COLO668 (cell line): Measurements from ENCODE around the gene CYP20A1.
"Not testable (repeated sequence)": the region's sequence is repeated elsewhere in the genome, so short reads cannot be mapped to it uniquely, and the experiment has no call there.

ENCODE experiments used
- DNase-seq: peaks from one replicate; lab custom pipeline; 2025; ENCODE audit not compliant: unreplicated experiment; lab: John Stamatoyannopoulos, UW

CYP20A1 gene, protein sequence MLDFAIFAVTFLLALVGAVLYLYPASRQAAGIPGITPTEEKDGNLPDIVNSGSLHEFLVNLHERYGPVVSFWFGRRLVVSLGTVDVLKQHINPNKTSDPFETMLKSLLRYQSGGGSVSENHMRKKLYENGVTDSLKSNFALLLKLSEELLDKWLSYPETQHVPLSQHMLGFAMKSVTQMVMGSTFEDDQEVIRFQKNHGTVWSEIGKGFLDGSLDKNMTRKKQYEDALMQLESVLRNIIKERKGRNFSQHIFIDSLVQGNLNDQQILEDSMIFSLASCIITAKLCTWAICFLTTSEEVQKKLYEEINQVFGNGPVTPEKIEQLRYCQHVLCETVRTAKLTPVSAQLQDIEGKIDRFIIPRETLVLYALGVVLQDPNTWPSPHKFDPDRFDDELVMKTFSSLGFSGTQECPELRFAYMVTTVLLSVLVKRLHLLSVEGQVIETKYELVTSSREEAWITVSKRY

DNA sequence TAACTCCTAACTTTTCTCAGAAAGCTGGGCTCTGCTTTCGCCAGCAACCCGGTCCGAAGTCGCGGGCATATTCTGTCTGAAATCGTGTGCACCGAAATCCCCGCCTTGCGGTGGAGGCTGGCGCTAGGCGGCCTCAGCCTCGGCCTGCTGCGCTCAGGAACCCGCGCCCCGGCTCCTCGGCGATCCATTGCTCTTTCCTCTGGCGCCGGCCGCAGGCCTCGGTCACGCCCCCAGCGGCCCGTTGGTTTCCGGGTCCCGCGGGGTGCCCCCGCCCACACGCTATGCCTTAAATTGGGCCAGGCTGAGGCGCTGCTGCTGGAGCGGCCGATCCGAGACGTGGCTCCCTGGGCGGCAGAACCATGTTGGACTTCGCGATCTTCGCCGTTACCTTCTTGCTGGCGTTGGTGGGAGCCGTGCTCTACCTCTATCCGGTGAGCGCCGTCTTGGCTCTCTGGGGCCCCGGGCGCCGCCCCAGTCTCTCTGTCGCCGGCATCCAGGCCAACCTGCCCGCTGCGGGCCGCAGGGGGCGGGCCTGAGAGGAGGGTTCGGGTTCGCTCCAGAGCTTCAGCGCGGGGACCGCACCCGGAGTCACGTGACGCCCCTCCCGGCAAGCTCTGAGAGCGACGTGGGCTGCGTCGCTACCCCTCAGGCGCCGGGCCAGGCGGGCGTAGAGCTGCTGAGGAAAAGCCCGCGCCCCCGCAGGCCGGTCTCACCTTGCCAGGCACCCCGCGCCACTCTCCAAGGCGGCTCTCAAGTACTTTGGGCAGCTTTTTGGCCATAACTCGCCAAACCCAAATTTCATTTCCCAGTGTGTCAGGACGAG, at the start of gene CYP20A1:
CYP20A1 (plus strand) TSS at position 315 of the 823 bp plus-strand sequence; CDS start at position 360, 45 bp downstream.
- peak; percentile 97 for DNase-seq

GRCh38 chr2:203190547-203190946, 48.3 kb upstream of the CYP20A1 start:
- DNase-seq, result not testable (repeated sequence)

GRCh38 chr2:203191026-203191425, 47.8 kb upstream of the CYP20A1 start:
- not testable (repeated sequence) for DNase-seq

DNA sequence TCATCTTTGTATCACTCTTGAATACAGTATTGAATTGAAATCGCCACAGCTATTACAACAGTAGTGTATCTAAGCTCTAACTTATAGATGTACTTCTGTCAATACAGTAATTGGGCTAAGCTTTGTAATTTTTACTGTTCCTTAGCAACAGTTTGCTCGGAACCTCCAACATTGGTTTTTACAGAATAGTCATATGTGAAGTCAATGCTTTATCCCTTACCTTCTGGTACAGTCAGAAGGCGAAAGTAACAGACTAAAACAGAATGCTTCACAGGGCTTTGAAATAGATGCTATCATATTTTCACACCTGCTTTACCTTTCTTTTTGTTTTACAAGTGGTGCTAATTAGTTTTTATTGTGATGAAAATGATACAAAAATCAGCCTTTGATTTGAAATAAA, 46.9 kb upstream of the CYP20A1 start:
- no peak for DNase-seq

DNA sequence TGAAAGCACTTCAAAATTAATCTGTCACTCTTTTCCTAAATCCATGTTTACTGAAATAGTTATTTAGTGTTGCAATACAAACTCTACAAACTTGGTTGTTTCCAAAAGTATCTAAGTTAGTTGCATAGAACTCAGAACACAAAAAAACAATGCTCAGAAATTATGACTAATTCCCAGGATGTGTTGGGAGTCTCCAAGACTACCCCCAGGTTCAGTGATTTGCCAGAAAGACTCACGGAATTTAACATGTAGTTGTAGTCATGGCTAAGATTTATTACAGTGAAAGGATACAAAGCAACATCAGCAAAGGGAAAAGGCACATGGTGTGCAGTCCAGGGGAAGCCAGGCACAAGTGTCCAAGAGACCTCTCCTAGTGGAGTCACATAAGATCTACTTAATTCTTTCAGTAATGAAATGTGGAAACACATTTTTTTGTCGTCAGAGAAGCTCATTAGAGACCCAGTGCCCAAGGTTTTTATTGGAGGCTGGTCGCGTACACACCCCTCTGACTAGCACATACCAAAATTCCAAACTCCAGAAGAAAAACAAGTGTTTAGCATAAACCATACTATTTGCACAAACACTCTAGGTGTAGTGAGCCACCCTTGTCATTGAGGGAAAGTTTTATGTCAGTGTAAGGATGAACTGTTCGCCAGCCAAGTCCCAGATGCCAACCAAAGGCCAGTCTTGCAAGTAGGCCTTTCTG, 43.3 kb upstream of the CYP20A1 start:
- DNase-seq, result no peak

- no peak for DNase-seq
Measured at GRCh38 chr2:203200866-203201265, 38.0 kb upstream of the CYP20A1 start.

- no peak for DNase-seq
Measured at GRCh38 chr2:203201426-203201825, 37.4 kb upstream of the CYP20A1 start.

DNA sequence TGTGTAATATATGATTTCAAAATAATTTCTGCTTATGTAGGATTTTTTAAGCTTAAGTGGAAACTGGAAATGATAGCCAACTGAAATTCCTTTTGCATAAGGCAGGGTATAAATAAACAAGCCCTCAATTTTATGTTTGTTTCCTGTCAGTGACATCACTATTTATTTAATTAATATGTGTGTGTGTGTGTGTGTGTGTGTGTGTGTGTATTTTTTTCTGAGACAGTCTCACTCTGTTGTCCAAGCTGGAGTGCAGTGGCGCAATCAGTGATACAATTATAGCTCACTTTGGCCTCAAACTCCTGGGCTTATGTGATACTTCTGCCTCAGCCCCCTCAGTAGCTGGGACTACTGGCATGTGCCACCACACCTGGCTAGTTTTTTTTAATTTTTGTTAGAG, 29.3 kb upstream of the CYP20A1 start:
- no peak for DNase-seq

DNA sequence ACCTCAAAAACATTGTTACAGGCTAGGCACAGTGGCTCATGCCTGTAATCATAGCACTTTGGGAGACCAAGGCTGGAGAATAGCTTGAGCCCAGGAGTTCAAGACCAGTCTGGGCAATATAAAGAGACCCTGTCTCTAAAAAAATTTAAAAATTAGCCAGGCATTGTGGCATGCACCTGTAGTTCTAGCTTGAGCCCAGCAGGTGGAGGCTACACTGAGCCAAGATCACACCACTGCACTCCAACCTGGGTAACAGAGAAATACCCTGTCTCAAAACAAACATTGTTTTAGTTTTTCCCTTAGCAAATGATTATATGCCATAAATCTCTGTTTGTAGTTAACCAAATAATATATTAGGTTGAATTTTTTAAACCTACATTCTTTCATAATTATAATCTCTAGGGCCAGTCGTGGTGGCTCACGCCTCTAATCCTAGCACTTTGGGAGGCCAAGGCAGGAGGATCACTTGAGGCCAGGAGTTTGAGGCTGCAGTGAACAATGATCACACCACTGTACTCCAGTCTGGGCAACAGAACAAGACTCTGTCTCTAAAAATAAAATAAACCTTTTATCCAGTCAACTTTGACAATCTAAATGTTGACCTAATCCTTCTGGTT, 13.3 kb upstream of the CYP20A1 start:
- DNase-seq, result peak; percentile 8

DNA sequence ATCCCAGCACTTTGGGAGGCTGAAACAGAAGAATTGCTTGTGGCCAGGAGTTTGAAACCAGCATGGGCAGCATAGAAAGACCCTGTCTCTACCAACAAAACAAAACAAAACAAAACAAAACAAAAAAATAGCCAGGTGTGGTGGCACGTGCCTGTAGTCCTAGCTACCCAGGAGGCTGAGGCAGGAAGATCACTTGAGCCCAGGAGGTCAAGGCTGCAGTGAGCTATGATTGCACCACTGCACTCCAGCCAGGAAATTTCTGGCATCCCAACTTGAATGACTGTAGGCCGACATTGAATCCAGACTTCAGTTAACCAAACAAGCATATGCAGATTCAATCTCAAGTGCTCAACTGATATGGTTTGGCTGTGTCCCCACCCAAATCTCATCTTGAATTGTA, 9.1 kb upstream of the CYP20A1 start:
- not testable (repeated sequence) for DNase-seq

DNA sequence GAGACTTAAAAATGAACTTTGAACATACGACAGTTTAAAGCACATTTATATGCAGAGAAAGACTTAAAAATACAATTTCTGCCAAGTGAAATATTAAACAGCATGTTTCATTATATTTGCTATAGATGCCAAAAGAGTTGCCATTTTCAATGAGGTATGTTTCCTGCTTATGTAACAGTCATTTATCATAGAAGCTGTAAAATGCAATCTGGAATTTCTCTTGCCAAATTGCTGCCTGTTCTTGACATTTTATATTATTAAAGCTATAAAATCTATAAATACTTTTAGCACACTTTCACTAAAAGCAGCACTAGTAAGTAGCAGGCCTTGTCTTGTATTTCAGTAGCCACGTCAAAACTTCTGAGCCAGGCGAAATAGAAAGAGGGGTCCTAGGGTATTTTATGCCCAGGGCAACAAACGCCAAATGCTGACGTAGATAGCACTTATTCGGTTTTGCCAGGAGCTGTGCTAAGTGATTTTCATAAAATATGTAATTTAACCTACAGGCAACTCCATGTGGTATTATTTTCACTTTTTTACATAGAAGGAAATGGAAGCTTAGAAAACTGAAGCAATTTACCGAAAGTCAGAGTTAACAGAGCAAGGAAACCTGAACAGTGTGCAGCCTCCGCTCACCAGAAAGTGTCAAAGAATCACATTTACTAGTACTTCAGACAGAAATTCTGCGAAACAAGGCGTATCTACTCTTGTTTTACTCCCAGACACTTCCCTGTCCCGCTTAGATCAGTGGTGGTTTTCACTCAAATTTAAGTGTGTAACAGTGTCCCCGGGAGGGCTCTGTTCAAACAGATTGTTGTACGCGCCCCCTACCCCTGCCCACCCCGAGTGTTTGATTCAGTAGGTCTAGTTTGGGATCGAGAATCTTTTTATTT, 1.2 kb upstream of the CYP20A1 start:
- no peak for DNase-seq

GRCh38 chr2:203238292-203238703, 520 bp upstream of the CYP20A1 start:
- DNase-seq, result no peak

GRCh38 chr2:203240491-203240890, 1.7 kb downstream of the CYP20A1 start:
- no peak for DNase-seq

DNA sequence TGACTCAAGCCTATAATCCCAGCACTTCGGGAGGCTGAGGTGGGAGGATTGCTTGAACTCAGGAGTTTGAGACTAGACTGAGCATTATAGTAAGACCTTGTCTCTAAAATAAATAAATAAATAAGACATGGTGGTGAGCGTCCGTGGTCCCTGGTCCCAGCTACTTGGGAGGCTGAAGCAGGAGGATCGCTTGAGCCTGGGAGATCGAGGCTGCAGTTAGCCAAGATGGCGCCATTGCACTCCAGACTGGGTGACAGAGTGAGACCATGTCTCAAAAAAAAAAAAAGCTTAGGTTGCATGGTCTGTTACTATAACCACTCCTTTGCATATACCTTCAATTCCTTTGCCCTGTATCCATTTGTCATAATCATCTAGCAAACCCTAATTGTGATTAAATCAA, 3.7 kb downstream of the CYP20A1 start:
- DNase-seq, result no peak

DNA sequence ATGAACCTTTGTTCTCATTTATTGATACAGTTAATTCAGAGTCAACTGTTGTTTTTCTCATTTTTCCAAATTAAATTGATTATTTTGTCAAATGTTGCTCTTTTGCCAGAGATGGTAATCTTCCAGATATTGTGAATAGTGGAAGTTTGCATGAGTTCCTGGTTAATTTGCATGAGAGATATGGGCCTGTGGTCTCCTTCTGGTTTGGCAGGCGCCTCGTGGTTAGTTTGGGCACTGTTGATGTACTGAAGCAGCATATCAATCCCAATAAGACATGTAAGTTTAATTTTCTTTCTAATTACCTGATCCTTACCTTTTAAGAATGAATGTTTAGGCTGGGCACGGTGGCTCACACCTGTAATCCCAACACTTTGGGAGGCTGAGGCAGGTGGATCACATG, 7.8 kb downstream of the CYP20A1 start:
- no peak for DNase-seq

DNA sequence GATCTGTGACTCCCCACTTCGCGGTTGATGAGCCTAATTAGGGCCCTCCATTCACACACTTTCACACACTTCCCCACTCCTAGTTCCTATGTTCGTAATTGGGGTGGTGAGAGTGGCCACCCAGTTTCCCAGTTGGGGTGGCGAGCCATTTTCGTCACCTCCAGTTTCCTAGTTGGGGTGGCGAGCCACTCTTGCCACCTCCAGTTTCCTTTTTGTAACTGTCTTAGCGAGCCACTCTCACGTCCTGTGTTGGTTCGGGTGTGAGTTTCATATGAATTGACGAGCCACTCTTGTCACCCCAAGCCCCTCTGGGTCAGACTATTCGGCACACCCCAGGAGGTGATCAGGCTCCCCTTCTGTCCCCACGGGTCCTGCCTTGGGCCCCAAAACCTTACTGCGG, 14.0 kb downstream of the CYP20A1 start:
- DNase-seq, result no peak

DNA sequence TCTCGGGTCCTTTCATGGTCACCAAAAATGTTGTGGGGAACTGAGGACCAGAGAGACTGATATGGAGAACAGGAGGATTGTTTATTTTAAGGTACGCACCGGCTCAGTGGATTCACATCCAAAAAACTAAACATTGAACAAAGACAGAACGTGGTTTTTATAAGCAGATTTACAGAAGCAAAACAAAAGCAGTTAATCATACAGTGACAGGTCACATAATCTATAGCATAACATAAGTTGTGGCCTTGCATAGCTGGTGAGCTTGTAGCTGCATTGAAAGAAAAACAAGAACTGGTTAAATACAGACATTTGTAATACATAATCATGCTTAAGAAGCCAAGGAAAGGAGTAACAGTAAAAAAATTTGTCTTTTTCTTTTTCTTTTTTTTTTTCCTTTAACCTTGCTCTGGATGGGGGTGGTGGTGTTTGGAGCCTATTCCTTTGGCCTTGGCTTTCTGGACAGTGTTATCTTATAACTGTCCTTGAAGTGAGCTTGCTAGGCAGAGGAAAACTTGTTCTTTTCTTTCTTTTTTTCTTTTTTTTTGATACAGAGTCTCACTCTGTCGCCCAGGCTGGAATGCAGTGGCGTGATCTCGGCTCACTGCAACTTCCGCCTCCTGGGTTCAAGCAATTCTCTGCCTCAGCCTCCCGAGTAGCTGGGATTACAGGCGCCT, 14.7 kb downstream of the CYP20A1 start:
- DNase-seq, result not testable (repeated sequence)

- DNase-seq, result no peak
Measured at GRCh38 chr2:203261326-203262159, 22.7 kb downstream of the CYP20A1 start.
